Loucy (cell line): ENCODE results near the gene GAK.

Experiments
- CTCF ChIP-seq: fragments of 200-600 bp; sonication (generic); conservative IDR thresholded peaks from 2 replicates; pipeline ENCODE4 v1.5.1; 2014; ENCODE audit warnings: mild to moderate bottlenecking, antibody characterized with exemption, low read length
- EZH2phosphoT487 ChIP-seq: fragments of 200-600 bp; IDR thresholded peaks from 2 replicates; pipeline ENCODE4 v1.6.1; 2018; ENCODE audit warnings: antibody characterized with exemption, mild to moderate bottlenecking, moderate library complexity, borderline replicate concordance

GRCh38 chr4:972651-973424 lies 40.7 kb upstream of the GAK start:
- TF ChIP-seq CTCF, result no peak
- TF ChIP-seq EZH2phosphoT487, result no peak
